UCSD-AML1 (cell line): ENCODE measurements around the gene UBTD1.
"Not testable (repeated sequence)": the region's sequence is repeated elsewhere in the genome, so short reads cannot be mapped to it uniquely, and the experiment has no call there.

Source experiments
- DNase-seq: peaks from one replicate; lab custom pipeline; 2025; ENCODE audit not compliant: unreplicated experiment; lab: John Stamatoyannopoulos, UW

Gene UBTD1, protein sequence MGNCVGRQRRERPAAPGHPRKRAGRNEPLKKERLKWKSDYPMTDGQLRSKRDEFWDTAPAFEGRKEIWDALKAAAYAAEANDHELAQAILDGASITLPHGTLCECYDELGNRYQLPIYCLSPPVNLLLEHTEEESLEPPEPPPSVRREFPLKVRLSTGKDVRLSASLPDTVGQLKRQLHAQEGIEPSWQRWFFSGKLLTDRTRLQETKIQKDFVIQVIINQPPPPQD

DNA sequence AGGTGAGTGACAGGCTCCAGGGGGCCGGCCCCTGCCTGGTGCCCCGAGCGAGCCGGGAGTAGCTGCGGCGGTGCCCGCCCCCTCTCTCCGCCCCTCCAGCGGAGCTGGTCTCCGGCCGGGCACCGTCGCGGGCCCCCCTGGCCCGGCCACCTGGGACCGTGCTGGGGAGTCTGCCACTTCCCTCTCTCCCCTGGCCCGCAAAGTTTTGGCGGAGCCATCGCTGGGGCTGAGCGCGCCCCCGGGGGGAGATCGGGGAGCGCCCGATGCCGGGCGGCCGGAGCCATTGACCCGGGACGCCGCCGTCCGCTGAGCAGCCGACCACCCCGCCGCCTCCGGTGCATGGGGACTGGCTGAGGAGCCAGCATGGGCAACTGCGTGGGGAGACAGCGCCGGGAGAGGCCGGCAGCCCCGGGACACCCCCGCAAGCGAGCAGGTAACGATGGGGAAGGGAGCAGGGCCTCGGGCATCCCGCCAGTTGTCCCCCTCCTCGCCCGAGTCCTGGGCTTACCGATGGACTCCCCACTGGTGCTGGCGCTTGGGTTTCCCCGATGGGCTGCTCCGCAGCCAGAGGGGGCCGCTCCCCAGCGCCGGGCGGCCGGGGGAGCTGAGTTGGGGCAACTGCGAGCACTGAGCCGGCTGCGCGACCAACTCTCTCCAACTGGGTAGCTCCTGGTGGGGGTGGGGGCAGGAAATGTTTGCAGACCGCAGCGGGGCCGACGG, at the start of gene UBTD1:
TSS of gene UBTD1 (plus strand) at position 84 of the 720 bp plus-strand sequence. CDS start at position 364, 280 bp downstream.
- DNase-seq: peak; percentile 56

DNA sequence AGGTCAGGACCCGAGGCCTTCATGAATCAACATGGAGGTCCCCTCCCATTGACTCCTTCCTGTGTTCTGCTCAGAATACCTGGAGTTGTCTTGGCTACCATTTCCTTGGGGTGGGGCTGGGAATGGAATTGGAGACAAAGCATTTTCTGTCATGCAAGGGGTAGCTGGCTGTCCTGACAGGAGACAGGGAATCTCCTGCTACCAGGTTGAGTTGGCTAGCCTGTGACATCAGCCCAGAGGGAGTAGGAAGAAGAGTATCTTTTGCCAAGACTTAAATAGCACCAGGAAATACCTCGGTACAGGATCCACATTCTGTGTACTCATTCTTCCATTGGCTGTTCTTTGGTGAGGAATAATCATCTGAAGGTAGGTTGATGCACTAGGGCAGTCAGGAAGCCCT, 47.9 kb upstream of the UBTD1 start:
- DNase-seq: no peak

DNA sequence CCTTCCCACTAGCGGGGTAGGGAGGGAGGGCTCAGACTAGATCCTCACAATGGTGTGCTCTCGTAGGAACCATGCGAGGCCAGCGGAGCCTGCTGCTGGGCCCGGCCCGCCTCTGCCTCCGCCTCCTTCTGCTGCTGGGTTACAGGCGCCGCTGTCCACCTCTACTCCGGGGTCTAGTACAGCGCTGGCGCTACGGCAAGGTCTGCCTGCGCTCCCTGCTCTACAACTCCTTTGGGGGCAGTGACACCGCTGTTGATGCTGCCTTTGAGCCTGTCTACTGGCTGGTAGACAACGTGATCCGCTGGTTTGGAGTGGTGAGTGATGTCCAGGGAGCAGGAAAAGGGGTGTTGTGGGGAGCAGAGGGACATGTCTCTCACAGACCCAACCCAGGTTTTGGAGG, 47.1 kb upstream of the UBTD1 start:
- DNase-seq: no peak

DNA sequence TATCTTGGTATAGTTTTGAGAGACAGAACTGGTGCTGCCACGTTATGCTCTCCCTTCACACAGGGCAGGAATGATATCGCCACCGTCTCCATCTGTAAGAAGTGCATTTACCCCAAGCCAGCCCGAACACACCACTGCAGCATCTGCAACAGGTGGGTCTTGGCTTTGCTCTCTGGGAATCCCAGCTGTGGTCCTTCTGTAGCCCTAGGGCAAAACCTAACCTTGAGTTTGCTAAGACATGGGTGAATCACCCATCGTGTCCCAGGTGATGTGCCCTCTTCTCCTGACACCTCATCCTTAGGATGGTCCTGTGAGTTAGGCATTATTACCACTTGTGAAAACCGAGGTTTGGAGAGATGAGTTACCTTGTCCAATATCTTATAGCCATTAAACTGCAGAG, 46.4 kb upstream of the UBTD1 start:
- no peak for DNase-seq

DNA sequence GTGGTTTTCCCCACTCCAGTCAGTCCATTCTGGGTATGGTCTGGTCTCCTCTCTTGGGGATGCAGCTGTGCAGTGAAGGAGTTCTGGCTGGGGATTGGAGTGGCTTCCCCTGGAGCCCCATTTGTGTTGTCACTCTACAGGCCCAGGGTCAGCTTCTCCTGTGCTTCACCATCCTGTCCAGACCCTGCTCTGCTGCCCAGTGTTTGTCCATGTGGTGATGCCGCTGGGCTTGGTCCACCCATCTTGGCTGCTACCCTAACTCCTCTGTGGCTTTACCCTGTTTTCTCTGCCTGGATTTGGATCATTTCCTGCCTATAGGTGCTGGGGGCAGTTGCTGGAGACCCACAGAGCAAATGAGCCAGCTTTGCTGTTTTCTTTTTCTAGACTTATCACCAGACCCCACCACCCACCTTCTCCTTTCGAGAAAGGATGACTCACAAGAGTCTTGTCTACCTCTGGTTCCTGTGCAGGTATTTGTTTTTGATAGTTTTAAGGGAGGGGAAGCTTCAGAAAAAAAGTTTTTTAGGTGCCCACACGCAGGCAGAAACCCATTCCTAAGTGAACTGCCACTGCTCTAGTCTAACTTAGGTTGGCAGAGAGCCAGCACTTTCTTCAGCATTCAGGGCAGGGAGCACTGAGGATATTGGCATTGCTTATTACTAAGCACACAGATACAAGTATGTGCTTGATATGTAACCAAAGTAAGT, 44.2 kb upstream of the UBTD1 start:
- DNase-seq: no peak

DNA sequence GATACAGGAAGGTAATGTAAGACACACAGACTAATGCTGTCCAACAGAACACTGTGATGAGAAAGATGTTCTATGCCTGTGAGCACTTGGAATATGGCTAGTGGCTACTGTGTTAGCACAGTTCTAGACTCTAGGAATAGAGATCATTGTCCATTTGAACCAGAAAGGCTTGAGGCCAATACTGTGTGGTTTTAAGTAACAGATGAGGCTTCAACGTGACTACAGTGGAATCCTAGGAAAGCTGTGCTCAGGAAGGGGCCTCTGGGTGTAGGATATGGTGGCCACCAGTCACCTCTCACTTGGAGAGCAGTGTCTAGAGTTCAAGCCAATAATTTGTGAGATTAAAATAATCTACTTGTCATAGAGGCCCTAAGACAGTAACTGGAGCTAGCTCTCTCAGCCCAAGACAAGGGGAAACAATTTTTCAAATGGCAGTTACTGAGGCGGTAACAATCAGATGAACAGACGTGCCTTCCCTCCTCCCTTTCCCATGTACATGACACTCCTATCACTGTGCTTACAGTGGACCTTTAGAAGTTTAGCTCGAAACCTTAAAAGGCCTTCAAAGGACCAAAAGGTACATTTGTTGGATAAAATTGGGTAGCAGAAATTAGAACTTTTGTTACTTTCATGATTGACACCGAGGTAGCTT, 42.6 kb upstream of the UBTD1 start:
- DNase-seq: no peak

DNA sequence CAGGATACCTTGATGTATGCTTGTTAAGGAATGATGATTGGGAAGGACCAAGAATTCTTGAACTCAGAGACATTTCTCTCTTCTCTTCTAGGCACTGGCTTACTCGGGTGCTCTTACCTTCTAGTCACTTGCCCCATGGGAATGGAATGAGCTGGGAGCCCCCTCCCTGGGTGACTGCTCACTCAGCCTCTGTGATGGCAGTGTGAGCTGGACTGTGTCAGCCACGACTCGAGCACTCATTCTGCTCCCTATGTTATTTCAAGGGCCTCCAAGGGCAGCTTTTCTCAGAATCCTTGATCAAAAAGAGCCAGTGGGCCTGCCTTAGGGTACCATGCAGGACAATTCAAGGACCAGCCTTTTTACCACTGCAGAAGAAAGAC, 42.0 kb upstream of the UBTD1 start:
- no peak for DNase-seq

DNA sequence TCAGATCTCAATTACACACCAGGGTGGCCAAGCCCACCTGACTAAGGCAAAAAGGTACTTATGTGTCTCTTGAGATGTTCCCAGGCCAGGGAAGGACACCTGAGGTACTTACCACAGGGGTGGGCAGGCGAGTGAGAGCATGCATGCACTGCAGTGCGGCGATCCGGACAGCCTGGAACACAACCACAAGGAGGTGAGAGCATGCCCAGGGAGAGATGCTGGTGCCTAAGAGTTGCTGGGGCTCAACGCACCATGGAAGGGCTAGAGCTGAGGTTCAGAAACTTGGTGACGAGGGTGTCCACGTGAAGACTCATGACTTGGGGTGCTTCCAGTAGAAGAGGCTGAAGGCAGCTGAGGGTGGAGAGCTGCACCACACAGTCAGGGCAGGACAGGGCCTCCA, 39.6 kb upstream of the UBTD1 start:
- DNase-seq: no peak

DNA sequence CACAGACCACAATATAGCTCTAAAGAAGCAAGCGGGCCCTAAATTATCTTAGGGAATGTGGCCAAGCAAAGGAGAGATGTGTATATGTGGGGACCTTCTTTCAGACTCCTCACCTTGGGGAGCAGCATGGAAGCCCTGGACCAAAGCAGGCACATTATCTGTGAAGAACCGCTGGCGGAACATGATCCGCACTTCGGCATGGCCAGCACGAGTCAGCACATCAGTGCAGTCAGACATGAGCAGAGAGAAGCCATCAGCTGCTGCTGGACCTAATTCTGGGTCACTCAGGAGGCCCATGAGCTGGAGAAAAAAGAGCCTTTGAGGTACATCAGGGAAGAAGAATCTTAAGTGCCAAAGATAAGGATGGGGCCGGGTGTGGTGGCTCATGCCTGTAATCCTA, 38.8 kb upstream of the UBTD1 start:
- no peak for DNase-seq

DNA sequence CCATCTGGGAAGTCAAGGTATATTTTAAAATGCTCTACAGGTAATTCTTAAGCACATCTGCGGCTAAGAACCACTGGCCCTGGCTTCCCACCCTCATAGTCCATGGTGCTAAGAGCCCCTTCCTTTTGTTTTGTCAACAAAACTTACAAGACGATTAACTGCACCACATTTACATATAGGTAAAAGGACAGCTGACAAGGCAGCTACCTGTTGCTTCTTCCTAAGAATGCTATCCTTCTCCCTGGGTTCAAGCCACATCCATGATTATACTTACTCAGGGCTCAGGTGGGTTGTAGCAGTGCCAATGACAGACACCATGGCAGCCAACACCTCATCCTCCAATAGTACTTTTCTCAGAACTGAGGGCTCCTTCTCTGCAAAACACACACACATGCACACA, 36.4 kb upstream of the UBTD1 start:
- no peak for DNase-seq

DNA sequence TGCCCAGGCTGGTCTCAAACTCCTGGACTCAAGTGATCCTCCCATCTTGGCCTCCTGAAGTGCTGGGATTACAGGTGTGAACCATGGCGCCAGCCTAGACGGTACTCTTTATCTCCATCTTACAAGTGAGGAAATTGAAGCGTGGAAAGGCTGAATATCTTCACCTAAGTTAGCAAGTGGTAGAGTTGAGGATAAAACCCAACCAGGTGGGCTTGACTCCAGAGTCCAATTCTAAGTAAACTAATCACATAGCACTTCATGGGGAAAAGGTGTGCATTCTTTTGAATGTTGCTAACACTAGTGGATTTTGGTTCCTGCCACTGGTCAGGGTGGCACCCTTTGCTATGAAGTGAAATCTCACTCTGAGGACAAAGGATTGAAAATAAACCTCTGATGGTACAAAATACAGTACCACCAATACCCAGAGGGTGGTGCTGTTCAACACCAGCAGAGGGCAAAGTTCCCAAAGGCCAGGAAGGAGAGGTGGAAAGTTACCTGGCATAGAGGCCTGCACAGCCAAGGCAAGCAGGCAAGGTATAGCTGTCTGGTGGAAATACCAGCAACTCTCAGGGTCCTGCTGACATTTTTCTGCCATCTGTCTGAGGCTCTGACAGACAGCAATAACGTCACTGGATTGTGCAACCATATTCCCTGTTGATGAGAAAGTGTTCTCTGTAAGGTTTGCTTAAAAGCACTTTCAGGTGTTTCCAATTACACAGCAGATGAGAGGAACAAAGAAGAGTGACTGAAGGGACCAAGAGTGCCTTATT, 35.2 kb upstream of the UBTD1 start:
- peak; percentile 31 for DNase-seq

DNA sequence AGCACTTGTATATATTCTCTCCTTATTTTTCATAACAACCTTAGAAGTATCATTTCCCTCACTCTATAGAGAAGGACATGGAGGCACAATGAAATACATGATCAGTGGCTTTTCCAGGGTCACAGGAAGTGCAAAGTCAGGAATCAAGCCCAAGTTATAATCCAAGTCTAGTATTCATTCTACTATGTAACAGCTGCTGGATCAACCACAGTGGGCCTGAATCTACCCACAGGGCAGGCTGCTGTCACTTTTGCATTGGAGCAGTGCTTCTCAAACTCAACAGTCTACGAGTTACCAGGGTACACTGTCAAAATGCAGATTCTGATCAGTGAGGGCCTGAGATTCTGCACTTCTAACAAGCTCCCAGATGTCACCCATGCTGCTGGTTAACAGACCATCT, 34.5 kb upstream of the UBTD1 start:
- no peak for DNase-seq

DNA sequence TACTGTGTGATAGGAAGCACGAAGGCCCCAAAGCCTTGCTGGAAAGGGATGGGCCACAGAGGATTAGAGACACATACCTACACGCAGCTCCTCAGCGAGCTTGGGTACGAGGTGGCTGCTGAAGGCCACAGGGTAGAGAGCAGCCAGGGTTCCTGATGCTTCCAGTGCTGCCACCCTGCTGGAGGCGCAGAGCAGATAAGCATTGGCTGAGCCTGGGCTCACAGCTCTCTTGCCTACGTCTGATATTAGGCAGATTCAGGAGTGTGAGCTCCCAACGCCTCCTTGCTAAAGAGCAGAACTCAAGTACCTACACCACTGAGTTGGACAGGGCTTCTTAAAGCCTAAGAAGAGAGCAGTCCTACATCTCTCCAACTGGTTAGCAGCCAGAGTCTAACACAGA, 32.7 kb upstream of the UBTD1 start:
- no peak for DNase-seq

DNA sequence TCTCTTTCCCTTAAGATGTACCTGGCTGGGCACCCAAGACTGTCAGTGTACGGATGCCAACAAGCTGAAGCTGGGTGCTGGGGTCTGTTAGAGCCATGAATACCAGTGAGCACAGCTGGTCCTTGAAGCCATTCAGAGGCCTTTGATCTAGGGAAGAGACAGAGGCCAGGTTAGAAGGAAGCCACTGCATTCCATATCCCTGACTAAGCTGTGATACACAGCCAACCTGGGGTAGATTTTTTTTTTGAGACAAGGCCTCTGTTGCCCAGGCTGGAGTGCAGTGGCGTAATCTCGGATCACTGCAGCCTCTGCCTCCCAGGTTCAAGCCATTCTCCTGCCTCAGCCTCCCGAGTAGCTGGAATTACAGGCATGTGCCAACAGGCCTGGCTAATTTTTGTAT, 32.0 kb upstream of the UBTD1 start:
- no peak for DNase-seq

DNA sequence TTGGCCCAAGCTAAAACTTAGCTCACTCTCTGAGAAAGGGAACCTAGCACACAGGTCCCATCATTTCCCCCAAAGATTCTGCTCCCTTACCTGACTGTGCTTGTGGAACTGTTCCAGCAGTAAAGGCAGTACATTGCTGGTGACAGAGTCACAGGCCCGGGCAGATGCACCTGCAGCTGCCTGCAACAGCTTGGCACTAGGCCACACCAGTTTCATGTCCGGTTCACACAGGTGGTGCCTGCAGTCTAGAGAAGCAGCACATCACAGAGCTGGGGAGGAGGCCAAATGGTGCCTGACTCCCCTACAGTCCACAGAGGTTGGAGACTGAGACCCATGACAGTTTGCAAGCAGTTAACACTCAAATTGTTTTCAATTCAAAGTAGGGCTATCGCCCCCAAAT, 30.6 kb upstream of the UBTD1 start:
- DNase-seq: no peak

DNA sequence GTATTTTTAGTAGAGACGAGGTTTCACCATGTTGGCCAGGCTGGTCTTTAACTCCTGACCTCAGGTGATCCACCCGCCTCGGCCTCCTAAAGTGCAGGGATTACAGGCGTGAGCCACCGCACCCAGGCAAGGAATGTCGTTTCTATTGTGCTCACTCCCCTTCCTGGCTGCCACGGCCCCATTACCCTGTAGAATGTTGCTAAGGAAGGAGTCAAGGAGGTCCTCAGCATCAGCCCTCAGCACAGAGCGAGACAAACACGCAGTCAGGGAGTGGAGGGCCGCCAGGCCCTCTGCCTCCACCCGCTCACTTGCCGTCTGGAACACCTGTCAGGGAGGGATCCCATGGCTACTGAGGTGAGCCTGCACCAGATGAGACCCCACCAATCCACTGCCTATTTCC, 29.9 kb upstream of the UBTD1 start:
- DNase-seq: not testable (repeated sequence)

DNA sequence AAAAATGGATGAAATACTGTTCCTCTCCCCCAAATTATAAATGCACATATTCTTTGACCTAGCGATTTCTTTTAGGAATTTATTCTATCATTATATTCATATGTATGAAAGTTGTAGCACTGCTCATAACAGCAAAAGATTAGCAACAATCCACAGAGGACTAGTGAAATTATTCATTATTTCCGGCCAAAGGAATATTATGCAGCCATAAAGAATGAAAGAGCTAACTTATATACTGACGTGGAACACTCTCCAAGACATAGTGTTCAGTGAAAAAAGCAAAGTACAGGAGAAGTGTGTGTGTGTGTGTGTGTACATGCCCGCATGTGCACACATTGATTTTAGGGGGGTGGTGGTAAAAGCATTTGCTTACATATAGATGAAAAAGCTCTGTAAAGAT, 23.8 kb upstream of the UBTD1 start:
- DNase-seq: no peak

DNA sequence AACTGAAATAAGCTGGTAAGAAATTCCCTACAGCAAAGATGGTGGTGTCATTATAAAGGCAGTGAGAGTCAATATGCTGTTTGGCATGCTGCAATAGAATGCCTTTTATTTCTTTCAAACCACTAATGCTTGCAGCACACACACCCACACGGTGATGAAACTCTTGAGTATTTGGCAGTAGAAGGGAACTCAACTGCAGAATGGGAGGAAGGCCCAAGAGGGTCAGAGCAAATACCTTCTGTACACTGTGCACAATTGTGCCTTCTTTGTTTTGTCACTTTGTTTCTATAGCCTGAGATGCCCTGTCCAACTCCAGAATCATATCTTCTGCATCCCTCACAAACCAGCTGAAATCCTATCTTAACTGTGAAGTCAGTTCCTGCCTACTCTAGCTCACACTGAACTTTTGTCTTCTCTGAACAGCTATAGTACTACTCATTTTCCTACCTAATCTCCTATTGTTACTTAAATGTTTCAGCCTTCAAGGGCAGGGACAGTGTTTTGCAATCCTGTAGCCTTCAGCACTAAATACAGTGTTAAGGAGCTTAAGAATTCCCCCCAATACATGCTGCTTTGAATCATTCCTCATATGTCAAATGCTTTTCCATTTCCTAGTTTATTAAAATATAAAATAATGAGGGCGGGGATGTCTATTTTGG, 22.7 kb upstream of the UBTD1 start:
- no peak for DNase-seq

DNA sequence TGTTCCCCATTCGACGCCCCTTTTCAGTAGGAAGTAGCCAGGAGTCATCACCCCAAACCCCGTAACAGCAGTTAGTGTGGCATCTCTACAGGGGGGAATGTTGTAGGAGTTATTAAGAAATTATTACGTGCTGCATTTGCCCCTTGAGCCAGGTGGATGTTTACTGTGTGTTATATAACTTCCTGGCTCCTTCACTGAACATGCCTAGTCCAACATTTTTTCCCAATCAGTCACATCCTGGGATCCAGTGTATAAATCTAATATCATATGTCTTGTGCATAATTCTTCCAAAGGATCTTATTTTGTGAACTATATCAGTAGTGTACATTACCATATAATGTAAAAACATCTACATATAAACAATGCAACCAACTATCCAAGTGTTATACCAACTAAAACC, 19.3 kb upstream of the UBTD1 start:
- DNase-seq: not testable (repeated sequence)

DNA sequence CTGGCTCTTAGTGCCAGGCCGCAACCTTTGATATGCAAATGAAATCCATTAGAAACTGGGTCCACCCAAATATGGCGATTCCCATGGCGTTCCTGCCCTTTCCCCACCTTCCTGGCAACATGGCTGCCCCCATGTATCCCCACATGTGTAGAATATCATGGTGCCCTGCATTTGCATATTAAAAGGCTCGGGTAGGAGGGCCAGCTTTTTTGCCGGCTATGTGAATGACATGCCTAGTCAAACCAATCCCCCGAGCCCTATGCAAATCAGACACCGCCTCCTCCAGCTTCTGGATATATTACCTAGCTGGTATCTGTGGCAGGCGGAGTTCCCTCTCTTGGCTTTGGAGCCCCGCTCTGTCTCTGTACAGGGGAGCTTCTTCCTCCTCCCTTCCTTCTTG, 18.8 kb upstream of the UBTD1 start:
- no peak for DNase-seq

DNA sequence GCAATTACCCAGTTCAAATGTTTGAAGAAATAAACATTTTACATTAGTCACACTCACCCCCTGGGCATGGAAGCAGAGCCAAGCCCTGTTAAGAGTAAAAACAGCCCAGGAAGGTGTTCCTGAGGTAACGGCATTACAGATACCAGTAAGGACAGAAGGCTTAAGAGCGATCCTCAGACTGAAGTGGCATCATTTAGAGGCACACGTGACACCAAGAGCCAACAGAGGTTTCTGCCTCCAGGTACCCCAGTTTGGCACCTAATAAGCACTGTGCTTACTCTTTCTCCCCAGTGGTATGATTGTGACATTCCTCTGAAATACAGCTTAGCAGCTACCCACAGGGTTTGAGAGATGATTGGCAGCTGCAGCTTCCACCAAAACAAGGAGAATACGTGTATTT, 17.7 kb upstream of the UBTD1 start:
- DNase-seq: no peak
